Stimulated activated CD8-positive, alpha-beta memory T cell treated with anti-CD3 and anti-CD28 coated beads, Interleukin-15, amount 100 ng/mL, for 4 hours (primary cell): ENCODE results near the gene TAF7.
"Not testable (repeated sequence)": the region's sequence is repeated elsewhere in the genome, so short reads cannot be mapped to it uniquely, and the experiment has no call there.

ENCODE experiments used
- DNase-seq, 2 donors: peaks; one replicate each; pipeline ENCODE4 v3.0.0-alpha.2; 2020; ENCODE audit warnings: low read depth in 2 of 2

TAF7 gene

DNA sequence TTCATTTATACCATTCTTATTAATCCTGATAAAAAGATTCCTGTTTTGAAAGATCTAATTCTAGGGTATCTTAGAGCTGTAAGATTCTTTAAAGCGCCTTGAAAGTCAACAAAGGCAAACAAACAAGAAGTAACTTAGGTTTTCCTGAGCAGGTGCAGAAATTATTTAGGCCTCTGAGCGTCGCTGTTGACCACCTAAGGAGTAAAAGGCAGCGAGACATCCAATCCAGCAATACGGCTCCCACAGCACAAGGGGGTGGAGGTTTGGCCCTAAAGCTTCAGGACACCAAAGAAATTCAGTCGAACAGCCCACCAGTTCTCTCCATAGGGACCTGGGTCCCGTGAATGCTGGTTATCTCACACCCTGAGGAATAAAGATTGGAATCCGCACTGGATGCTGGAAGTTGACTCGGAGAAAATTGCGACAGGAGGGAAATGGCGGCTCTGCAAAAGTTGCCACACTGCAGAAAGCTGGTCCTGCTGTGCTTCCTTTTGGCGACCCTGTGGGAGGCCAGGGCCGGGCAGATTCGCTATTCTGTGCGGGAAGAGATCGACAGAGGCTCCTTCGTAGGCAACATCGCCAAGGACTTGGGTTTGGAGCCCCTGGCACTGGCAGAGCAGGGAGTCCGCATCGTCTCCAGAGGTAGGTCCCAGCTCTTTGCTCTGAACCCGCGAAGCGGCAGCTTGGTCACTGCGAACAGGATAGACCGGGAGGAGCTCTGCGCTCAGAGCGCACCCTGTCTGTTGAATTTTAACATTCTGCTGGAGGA is 18.1 kb upstream of the TAF7 start, which contains the start of gene PCDHGA2:
Gene PCDHGA2, plus strand, starts transcription at position 223 of the 769 bp plus-strand sequence.
- DNase-seq: no peak

DNA sequence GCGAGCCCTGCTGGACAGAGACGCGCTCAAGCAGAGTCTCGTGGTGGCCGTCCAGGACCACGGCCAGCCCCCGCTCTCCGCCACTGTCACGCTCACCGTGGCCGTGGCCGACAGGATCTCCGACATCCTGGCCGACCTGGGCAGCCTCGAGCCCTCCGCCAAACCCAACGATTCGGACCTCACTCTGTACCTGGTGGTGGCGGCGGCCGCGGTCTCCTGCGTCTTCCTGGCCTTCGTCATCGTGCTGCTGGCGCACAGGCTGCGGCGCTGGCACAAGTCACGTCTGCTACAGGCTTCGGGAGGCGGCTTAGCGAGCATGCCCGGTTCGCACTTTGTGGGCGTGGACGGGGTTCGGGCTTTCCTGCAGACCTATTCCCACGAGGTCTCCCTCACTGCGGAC is 12.0 kb upstream of the TAF7 start:
- DNase-seq: not testable (repeated sequence)

DNA sequence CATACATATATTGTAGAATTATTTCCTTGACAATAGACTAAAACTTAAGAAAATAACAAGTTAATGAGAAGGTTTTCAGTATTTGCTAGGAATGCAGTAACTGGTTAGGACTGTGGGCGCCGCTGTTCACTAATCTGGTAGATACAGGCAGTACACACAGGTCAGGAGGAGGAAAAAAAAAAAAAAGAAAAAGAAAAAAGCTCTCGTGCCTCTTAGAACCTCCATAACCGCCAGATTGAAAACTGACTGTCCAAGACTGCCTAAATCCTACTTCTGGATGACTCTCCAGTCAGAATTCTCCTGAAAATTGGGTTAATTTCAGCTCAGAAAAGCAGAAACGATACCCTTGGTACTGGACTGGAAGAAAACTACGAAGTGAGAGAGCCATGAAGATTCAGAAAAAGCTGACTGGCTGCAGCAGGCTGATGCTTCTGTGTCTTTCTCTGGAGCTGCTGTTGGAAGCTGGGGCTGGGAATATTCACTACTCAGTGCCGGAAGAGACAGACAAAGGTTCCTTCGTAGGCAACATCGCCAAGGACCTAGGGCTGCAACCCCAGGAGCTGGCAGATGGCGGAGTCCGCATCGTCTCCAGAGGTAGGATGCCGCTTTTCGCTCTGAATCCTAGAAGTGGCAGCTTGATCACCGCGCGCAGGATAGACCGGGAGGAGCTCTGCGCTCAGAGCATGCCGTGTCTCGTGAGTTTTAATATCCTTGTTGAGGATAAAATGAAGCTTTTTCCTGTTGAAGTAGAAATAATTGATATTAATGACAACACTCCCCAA is 9.9 kb upstream of the TAF7 start, which contains the start of gene PCDHGA1:
Gene PCDHGA1, plus strand, starts transcription at position 216 of the 782 bp plus-strand sequence.
- DNase-seq: no peak

DNA sequence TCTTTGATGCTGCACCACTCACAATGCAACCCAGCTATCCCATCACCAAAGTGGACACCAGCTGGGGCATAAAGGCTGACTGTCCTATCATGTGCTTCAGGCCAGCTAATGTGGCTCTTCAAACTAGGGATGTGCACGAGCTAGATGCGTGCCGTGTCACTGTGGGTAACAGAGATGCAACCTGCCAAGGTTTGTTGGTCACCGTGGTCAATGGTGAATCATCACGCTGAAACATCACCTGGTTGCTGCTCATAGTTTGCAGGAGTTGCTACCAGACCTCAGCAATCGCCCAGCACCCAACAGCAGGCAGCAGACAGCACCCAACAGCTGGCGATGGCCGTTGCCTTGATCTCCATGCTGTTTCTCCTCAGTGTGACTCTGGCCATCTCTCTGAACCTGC is 7.6 kb upstream of the TAF7 start:
- no peak for DNase-seq

DNA sequence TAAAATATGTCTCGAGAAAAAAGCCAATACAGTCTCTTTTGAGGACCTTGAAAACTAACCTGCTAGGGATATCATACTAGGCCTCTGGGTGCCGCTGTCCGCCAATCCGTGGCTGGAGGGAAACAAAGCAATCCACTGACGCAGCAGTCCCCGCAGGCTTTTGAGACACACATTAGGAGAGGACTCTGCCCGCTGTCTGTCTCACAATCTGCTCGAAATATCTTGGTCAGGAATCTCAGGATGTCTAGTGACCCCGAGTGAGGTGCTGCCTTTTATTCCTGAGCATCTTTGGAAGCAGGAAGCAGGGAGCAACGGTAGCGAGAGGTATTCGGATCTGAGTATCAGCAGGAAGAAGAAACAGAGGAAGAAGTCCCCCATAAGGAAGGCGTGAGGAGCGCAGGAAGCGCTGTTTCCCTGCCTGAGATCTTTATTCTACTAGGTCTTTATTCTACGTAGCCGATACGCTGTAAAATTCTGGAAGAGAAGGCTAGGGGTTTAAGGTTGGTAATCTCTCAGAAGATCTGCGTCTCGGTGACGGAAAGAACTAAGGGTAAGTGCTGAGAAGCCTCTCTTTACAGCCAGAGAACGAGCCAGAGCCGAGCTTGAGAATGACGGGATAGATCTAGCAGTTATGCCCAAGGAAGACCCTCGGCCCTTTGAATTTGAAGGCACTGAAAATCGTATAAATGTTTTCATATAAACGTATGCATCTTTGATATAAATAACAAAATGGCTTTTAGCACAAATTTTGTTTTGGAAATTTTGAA is 5.7 kb upstream of the TAF7 start:
- DNase-seq: peak; percentile 30 to 43

DNA sequence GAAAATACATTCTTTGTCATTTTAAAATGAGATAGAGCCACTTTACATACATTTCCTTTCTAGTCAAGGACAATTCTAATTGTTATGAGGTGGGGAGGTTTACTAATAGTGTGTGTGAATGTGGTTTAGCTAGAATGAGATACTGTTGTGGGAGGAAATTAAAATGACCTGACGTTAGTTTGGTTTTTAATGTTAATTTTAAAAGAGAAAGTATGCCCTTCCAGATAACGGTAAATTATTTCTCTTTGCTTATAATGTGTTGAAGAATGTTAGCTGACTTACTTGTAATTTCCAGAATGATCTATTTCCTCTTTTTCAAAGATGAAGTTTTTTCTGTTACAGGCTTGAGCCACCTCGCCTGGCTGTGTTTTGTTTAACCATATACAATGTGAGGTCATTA is 1.7 kb upstream of the TAF7 start:
- DNase-seq: no peak

DNA sequence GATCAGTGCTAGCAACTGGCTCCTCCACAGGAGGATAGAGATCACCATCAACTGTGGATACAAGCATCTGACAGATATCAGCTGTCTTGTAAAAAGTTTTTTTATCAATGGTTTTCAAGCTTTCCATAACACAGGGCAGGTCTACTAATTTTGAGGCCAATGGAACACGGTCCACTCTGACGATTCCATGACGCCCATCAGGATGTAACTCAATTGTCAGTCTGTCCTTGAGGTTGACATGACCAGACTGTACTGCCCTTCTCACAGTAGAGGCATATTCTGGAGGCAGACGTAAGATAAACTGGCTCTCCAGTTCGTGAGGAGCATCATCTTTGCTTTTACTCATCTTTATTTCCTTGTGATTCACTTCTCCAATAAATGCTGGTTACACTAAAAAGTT is 885 bp downstream of the TAF7 start:
- no peak for DNase-seq

DNA sequence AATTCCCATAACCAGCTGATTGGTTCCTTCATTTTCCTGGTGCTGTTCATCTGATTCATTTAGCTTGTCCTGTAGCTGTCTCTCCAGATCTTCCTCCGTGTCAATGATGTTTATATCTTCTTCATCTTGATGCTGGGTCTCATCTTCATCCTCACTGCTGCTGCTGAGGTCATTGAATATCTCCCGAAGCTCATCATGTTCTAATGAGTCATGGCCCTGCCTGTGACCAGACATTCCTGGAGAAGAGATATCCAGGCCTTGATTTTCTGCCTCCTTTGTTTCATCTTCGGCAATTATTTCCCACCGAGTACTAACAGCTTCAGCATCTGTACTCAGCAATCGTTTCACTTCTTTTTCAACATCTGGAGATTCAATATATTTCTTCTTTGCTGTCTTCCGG is 1.4 kb downstream of the TAF7 start:
- no peak for DNase-seq

DNA sequence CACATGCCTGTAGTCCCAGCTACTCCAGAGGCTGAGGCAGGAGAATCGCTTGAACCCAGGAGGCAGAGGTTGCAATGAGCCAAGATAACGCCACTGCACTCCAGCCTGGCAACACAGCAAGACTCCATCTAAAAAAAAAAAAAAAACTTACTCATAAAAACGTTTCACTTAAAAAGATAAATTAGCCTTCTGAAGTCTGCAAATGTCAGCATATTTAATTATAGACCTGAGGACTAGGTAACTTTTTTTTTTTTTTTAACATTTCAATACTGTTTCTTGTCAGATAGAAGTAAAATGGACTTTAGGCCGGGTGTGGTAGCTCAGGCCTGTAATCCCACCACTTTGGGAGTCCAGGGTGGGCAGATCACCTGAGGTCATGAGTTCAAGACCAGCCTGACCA is 3.6 kb downstream of the TAF7 start:
- DNase-seq: not testable (repeated sequence)

DNA sequence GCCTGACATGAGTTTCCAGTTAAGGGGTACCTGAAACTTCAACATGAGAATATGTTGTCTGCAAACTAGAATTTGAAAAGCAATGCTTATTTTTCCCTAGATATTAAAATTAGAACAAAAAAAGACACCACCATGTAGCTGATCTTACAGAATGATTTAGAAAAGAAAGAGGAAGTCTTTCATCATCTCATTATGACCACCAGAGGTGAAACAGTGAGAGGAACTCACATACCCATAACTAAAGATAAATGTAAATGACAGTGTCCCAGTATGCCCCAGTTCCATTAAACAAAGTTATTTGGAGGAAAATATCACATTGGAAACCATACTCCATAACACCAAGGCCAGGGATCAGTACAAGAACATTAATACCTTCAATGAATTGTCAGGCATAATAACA is 6.9 kb downstream of the TAF7 start:
- DNase-seq: no peak

DNA sequence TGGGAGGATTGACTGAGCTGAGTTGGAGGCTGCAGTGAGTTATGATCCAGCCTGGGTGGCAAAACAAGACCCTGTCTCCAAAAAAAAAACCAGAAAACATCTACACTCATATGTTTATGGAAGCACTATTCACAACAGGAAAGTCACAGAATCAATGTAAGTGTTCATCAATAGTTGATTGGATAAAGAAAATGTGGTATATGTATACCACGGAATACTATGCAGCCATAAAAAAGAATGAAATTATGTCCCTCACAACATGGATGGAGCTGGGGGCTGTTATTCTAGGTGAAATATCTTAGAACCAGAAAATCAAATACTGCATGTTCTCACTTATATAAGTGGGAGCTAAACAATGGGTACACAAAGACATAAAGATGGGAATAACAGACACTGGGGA is 14.0 kb downstream of the TAF7 start:
- DNase-seq: no peak

DNA sequence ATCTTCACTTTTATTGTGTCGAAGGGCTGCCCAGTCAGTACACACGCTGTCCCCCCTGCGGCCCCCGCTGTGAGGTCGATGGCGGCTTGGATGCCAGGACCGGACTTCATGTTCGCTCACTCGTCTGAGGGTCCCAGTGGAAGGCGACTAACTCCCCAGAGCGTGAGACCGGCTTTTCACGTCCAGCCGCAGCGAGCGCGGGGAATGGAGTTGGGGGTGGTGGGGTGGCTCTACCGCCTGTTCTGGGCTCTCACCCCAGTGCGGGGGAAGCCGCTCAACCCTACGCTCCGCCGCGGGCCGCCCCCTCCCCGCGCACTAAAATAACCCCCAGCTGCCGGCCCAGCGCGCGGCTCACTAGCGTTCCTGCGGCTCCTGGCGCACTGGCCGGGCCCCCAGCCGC is 16.8 kb downstream of the TAF7 start, which contains the start of gene SLC25A2:
Gene SLC25A2, minus strand, starts transcription at position 294 of the 400 bp plus-strand sequence. Its CDS starts 184 bp downstream, at position 110.
- no peak for DNase-seq

DNA sequence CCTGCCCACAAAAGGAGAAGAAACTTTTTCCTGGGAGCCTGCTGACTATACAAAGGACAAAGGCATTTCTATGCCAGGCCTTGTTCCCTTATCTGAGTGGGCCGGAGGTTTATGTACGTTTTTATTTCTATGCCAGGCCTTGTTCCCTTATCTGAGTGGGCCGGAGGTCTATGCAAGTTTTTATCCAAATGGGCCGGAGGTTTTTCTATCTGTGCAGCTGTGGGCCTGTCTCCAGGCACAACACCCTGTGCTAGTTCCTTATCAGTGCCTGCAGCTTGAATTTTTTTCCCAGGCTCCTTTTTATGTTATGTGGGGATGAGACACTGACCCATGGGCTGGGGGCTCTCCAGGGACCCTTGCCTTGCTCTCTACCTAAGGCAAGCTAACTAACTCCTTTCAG is 22.2 kb downstream of the TAF7 start:
- no peak for DNase-seq

DNA sequence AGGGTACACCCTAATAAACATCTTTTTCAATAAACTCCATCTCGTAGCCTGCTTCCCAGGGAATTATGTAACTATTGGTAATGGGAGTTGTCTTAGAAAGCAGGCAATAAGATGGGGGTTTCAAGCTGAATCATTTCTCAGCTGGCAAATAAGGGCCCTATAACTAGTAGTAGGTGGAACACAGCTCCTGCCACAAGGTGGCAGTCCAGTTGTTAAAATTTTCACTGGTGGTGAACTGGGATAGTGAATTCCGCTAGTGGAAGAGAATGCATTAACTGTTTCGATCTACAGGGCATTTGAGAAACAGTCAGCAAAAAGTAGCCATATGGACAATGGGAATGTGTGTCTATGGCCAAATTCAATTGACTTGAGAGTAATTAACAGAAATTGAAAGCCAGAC is 47.7 kb downstream of the TAF7 start:
- no peak for DNase-seq

DNA sequence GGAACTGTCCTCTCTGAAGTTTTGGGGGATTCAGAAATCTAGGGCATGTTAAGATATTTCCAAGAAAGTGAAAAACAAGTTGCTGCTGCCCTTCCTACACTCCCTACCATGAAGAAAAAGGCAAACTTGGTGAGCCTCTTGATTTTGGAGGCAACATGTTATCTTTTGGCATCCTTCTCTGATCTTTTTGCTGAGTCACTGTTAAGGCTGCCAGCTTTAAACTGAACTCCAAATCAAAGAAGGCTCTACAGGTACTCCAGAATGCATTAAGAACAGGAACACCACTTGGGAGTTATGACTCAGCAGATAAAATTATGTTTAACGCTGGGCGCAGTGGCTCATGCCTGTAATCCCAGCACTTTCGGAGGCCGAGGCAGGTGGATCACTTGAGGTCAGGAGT is 51.4 kb downstream of the TAF7 start:
- no peak for DNase-seq
